Measurements from ENCODE around the gene MS4A4A. TPM values are rescaled to one million over a fixed set of nuclear protein-coding genes. Genes with fewer than 3 reads are reported as not detected.
A peak's percentile ranks its signal among the peaks of the same experiment; 100 is the strongest.

Gene MS4A4A
- total RNA-seq, 4 donors from 2014 or later: 7.6 to 23.8 (median 12.0) TPM

DNA sequence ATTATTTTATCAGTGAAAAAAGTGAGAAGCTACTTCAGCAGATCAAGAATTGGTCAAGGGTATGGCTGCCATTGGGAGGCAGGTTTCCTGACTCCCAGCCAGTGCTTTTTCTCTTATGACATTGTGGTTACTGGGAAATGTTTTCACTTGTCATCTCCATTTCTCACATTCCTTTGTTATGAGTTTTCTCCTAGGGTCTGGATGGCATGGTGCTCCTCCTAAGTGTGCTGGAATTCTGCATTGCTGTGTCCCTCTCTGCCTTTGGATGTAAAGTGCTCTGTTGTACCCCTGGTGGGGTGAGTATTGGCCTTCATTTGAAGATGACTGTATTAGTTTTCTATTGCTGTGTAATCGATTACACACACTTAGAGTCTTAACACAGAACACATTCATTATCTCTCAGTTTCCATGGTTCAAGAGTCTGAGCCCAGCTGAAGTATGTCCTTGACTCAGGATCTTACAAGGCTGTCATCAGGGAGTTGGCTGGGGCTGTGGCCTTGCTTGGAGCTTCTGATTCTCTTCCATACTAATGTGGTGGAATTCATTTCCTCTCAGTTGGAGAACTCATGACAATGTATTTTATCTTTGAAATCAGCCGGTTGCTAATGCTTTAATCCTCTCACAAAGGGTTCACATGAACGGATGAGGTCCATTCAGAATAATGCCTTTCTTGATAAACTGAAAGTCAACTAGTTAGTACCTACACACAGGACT lies 25.6 kb downstream of the MS4A4A start:
- H3K27me3 ChIP-seq: no peaks in the 10 kb centered on the region
- no peak overlapping the region for H3K27ac ChIP-seq
- WGBS, 2 donors (ENCODE audit: low coverage in 1 of 2): 78 to 88% methylated on average over 3 of the region's 3 CpGs
- intact Hi-C loops (cut with DNase I; ENCODE audit: low total_unique reads) (no loop called here), in situ Hi-C loops (cut with MboI; ENCODE audit: low pct_ligation_motif_present in 1 of 4, low pct_unique_long_range_greater_than_20kb in 1 of 4, low sequenced_read_pairs in 3 of 4) (no loop called here)
- TF ChIP-seq, protein P1, sequence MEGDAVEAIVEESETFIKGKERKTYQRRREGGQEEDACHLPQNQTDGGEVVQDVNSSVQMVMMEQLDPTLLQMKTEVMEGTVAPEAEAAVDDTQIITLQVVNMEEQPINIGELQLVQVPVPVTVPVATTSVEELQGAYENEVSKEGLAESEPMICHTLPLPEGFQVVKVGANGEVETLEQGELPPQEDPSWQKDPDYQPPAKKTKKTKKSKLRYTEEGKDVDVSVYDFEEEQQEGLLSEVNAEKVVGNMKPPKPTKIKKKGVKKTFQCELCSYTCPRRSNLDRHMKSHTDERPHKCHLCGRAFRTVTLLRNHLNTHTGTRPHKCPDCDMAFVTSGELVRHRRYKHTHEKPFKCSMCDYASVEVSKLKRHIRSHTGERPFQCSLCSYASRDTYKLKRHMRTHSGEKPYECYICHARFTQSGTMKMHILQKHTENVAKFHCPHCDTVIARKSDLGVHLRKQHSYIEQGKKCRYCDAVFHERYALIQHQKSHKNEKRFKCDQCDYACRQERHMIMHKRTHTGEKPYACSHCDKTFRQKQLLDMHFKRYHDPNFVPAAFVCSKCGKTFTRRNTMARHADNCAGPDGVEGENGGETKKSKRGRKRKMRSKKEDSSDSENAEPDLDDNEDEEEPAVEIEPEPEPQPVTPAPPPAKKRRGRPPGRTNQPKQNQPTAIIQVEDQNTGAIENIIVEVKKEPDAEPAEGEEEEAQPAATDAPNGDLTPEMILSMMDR (IDR thresholded peaks at IDR 0.05): no peak
- no peaks in the 10 kb centered on the region for H3K4me1 ChIP-seq
- no peak for DNase-seq
- H3K9me3 ChIP-seq: no peaks in the 10 kb centered on the region
- H3K4me3 ChIP-seq: no peak overlapping the region
- H3K36me3 ChIP-seq: no peaks in the 10 kb centered on the region

DNA sequence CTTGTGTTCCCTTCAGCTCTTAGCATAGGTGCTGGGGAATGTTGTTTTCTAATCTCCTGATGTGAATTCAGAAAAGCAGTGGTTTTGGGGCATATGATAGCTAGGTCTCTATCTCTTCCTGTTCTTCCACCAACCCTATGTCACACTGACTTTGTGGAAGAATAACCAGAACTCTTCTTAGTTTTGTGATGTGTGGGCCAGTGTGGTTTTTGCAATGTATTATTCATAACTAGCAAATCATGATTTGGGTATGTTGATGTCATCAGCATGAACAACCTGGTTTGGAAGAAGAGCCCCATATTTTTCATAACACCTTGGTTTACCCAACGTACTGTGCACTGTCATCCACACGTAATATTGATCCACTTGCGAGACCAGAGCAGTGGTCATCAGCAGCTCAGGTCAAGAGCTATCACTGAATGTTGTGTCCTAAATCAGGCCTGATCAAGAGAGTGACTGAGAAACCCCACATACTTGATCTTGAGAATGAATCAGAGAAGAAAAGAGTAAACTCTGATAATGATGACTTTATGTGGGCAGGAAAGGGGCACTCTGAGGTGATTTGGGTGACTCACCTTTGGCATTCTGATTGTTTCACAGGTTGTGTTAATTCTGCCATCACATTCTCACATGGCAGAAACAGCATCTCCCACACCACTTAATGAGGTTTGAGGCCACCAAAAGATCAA lies 27.2 kb downstream of the MS4A4A start:
- Histone ChIP-seq H3K9me3 (no peaks in the 10 kb centered on the region), H3K4me3 (no peak overlapping the region), H3K27ac (no peak overlapping the region), H3K36me3 (no peaks in the 10 kb centered on the region), H3K4me1 (no peaks in the 10 kb centered on the region), H3K27me3 (no peaks in the 10 kb centered on the region)
- TF ChIP-seq POLR2A (IDR thresholded peaks at IDR 0.05): no peak
- no peak for TF ChIP-seq POLR2AphosphoS5 (IDR thresholded peaks at IDR 0.05)
- TF ChIP-seq, protein P1 (IDR thresholded peaks at IDR 0.05): no peak
- no peak for TF ChIP-seq EP300 (IDR thresholded peaks at IDR 0.05; ENCODE audit: low read depth)
- intact Hi-C loops (cut with DNase I; ENCODE audit: low total_unique reads): no loop called here
- DNase-seq: no peak
- 74 to 76% methylated on average over 3 of the region's 3 CpGs for WGBS, 2 donors (ENCODE audit: low coverage in 1 of 2)
- in situ Hi-C loops (cut with MboI; ENCODE audit: low pct_ligation_motif_present in 1 of 4, low pct_unique_long_range_greater_than_20kb in 1 of 4, low sequenced_read_pairs in 3 of 4): no loop called here

GRCh38 chr11:60310407-60310998 lies 30.0 kb downstream of the MS4A4A start:
- no peaks in the 10 kb centered on the region for H3K36me3 ChIP-seq
- intact Hi-C loops (cut with DNase I; ENCODE audit: low total_unique reads): no loop called here

GRCh38 chr11:60314635-60315321 lies 34.3 kb downstream of the MS4A4A start:
- intact Hi-C loops (cut with DNase I; ENCODE audit: low total_unique reads) (no loop called here), in situ Hi-C loops (cut with MboI; ENCODE audit: low pct_ligation_motif_present in 1 of 4, low pct_unique_long_range_greater_than_20kb in 1 of 4, low sequenced_read_pairs in 3 of 4) (no loop called here)
- Histone ChIP-seq H3K4me3 (no peak overlapping the region), H3K36me3 (no peaks in the 10 kb centered on the region), H3K4me1 (no peaks in the 10 kb centered on the region), H3K27ac (peak overlapping the region in 1 of 4 donors; percentile 22), H3K27me3 (no peaks in the 10 kb centered on the region), H3K9me3 (peaks cover 0 to 2% of the 10 kb centered on the region in 2 donors)
- TF ChIP-seq, protein P1 (IDR thresholded peaks at IDR 0.05): no peak
- no peak for TF ChIP-seq POLR2A (IDR thresholded peaks at IDR 0.05)
- WGBS, 2 donors (ENCODE audit: low coverage in 1 of 2): 37 to 59% methylated on average over 2 of the region's 2 CpGs
- DNase-seq: no peak

More at GRCh38 chr11:60310407-60310998, 30.0 kb downstream of the MS4A4A start:
- Histone ChIP-seq H3K9me3 (no peaks in the 10 kb centered on the region), H3K27ac (peak overlapping the region in 2 of 4 donors; percentile 6 to 18), H3K4me1 (no peaks in the 10 kb centered on the region), H3K4me3 (no peak overlapping the region), H3K27me3 (no peaks in the 10 kb centered on the region)
- in situ Hi-C loops (cut with MboI; ENCODE audit: low pct_ligation_motif_present in 1 of 4, low pct_unique_long_range_greater_than_20kb in 1 of 4, low sequenced_read_pairs in 3 of 4): no loop called here
- 55 to 71% methylated on average over 3 to 5 of the region's 5 CpGs for whole genome bisulfite sequencing, 2 donors (ENCODE audit: low coverage in 1 of 2)
- TF ChIP-seq EP300 (IDR thresholded peaks at IDR 0.05; ENCODE audit: low read depth): peak; percentile 19
- no peak for TF ChIP-seq POLR2AphosphoS5 (IDR thresholded peaks at IDR 0.05)
- DNase-seq: peak; percentile 27

Data from transverse colon (tissue), 4 donors.